NT2/D1 (cell line): ENCODE measurements around the gene RHO.

Experiments
- DNase-seq: peaks from one replicate; pipeline ENCODE4 v3.0.0-alpha.2; 2011; ENCODE audit warnings: low read depth, low spot score
- H3K27me3 ChIP-seq: 2 replicates; pipeline ENCODE4 v1.6.0; 2011; ENCODE audit warnings: mild to moderate bottlenecking; ENCODE audit not compliant: insufficient read length, insufficient read depth
- H3K36me3 ChIP-seq: 2 replicates; pipeline ENCODE4 v1.6.1; 2011; ENCODE audit warnings: mild to moderate bottlenecking, low read length, mixed read lengths; ENCODE audit not compliant: insufficient read depth, insufficient read length
- H3K4me1 ChIP-seq: 2 replicates; pipeline ENCODE4 v1.5.1; 2011; ENCODE audit not compliant: insufficient read depth, insufficient read length
- H3K4me3 ChIP-seq: 2 replicates; pipeline ENCODE4 v1.5.1; 2011; ENCODE audit warnings: low read depth; ENCODE audit not compliant: insufficient read length
- H3K9ac ChIP-seq: 2 replicates; pipeline ENCODE4 v1.6.0; 2011; ENCODE audit warnings: low read depth; ENCODE audit not compliant: insufficient read length
- H3K9me3 ChIP-seq: 2 replicates; pipeline ENCODE4 v1.5.1; 2011; ENCODE audit warnings: mild to moderate bottlenecking, low read length; ENCODE audit not compliant: insufficient read depth
- SUZ12 ChIP-seq: IDR thresholded peaks from 2 replicates; pipeline ENCODE4 v1.6.1; 2011; ENCODE audit not compliant: insufficient read length, insufficient read depth; ENCODE audit errors: extremely low read depth
- YY1 ChIP-seq: IDR thresholded peaks from 2 replicates; pipeline ENCODE4 v1.6.1; 2011; ENCODE audit not compliant: insufficient read length, insufficient read depth
- ZNF274 ChIP-seq: IDR thresholded peaks from 2 replicates; pipeline ENCODE4 v1.6.1; 2011; ENCODE audit warnings: mild to moderate bottlenecking, low read depth, low read length

Gene RHO

GRCh38 chr3:129519449-129519848, 9.0 kb upstream of the RHO start:
- no peak for DNase-seq
- Histone ChIP-seq H3K9ac (no peak overlapping the region), H3K27me3 (no peaks in the 10 kb centered on the region), H3K4me3 (no peak overlapping the region), H3K9me3 (no peaks in the 10 kb centered on the region), H3K36me3 (peaks cover 52% of the 10 kb centered on the region), H3K4me1 (peaks cover 18% of the 10 kb centered on the region)
- no peak for TF ChIP-seq YY1
- no peak for TF ChIP-seq SUZ12
- TF ChIP-seq ZNF274: no peak

- Histone ChIP-seq H3K9me3 (no peaks in the 10 kb centered on the region), H3K36me3 (peaks cover 47% of the 10 kb centered on the region), H3K4me1 (peaks cover 18% of the 10 kb centered on the region), H3K27me3 (no peaks in the 10 kb centered on the region), H3K9ac (peak overlapping the region; percentile 26), H3K4me3 (no peak overlapping the region)
- no peak for DNase-seq
- TF ChIP-seq ZNF274: no peak
- no peak for TF ChIP-seq YY1
- TF ChIP-seq SUZ12: no peak
Measured at GRCh38 chr3:129519896-129520715, 8.3 kb upstream of the RHO start.

GRCh38 chr3:129520960-129521359, 7.5 kb upstream of the RHO start:
- no peaks in the 10 kb centered on the region for H3K9me3 ChIP-seq
- no peak for DNase-seq
- TF ChIP-seq SUZ12 (no peak), ZNF274 (no peak), YY1 (no peak)
- H3K4me3 ChIP-seq: no peak overlapping the region
- no peaks in the 10 kb centered on the region for H3K27me3 ChIP-seq
- H3K9ac ChIP-seq: no peak overlapping the region
- H3K36me3 ChIP-seq: peaks cover 44% of the 10 kb centered on the region
- peaks cover 18% of the 10 kb centered on the region for H3K4me1 ChIP-seq

- no peak overlapping the region for H3K4me3 ChIP-seq
- H3K36me3 ChIP-seq: peaks cover 38% of the 10 kb centered on the region
- TF ChIP-seq SUZ12: no peak
- H3K27me3 ChIP-seq: no peaks in the 10 kb centered on the region
- H3K9ac ChIP-seq: no peak overlapping the region
- peaks cover 23% of the 10 kb centered on the region for H3K4me1 ChIP-seq
- H3K9me3 ChIP-seq: no peaks in the 10 kb centered on the region
- DNase-seq: no peak
Measured at GRCh38 chr3:129521611-129522010, 6.8 kb upstream of the RHO start.

GRCh38 chr3:129522953-129523352, 5.5 kb upstream of the RHO start:
- H3K9me3 ChIP-seq: no peaks in the 10 kb centered on the region
- H3K4me3 ChIP-seq: no peak overlapping the region
- H3K9ac ChIP-seq: no peak overlapping the region
- peaks cover 24% of the 10 kb centered on the region for H3K36me3 ChIP-seq
- H3K4me1 ChIP-seq: peaks cover 31% of the 10 kb centered on the region
- no peak for DNase-seq
- no peaks in the 10 kb centered on the region for H3K27me3 ChIP-seq
- TF ChIP-seq YY1 (no peak), SUZ12 (no peak), ZNF274 (no peak)

- TF ChIP-seq ZNF274 (no peak), YY1 (no peak), SUZ12 (no peak)
Measured at GRCh38 chr3:129524081-129524480, 4.4 kb upstream of the RHO start.

GRCh38 chr3:129525341-129525968, 3.0 kb upstream of the RHO start:
- Histone ChIP-seq H3K9me3 (no peaks in the 10 kb centered on the region), H3K27me3 (no peaks in the 10 kb centered on the region), H3K4me1 (peaks cover 35% of the 10 kb centered on the region), H3K36me3 (peaks cover under 1% of the 10 kb centered on the region), H3K4me3 (no peak overlapping the region), H3K9ac (no peak overlapping the region)
- TF ChIP-seq YY1 (no peak), ZNF274 (no peak), SUZ12 (no peak)
- no peak for DNase-seq

More at GRCh38 chr3:129524081-129524480, 4.4 kb upstream of the RHO start:
- no peak for DNase-seq
- H3K9ac ChIP-seq: no peak overlapping the region
- no peaks in the 10 kb centered on the region for H3K27me3 ChIP-seq
- peaks cover 28% of the 10 kb centered on the region for H3K4me1 ChIP-seq
- H3K4me3 ChIP-seq: no peak overlapping the region
- no peaks in the 10 kb centered on the region for H3K9me3 ChIP-seq
- peaks cover 13% of the 10 kb centered on the region for H3K36me3 ChIP-seq
